Measurements from ENCODE around the gene CYS1.

DNA sequence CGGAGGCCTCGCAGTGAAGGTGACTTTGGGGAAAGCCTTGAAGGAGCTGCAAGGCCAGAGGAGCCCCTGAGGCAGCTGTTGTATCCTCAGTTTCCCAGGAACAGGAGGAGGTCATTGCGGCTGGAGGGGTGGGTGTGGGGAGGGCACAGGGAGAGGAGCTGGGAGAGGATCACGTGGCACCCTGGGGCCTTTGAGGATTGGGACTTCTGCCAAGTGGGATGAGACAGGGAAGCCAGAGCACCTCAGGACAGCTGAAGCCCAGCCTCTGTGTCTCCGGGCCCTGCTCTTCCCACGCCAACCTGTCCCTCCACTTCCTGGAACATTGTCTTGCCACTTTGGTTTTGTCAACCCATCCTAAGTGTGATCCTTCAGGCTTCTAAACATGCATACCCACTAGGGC lies 23.0 kb upstream of the CYS1 start:
- TF ChIP-seq EP300 (IDR thresholded peaks at IDR 0.05): no peak
- no peak for TF ChIP-seq POLR2A (IDR thresholded peaks at IDR 0.05)
- TF ChIP-seq POLR2AphosphoS5 (IDR thresholded peaks at IDR 0.05): no peak
- TF ChIP-seq, protein P1, sequence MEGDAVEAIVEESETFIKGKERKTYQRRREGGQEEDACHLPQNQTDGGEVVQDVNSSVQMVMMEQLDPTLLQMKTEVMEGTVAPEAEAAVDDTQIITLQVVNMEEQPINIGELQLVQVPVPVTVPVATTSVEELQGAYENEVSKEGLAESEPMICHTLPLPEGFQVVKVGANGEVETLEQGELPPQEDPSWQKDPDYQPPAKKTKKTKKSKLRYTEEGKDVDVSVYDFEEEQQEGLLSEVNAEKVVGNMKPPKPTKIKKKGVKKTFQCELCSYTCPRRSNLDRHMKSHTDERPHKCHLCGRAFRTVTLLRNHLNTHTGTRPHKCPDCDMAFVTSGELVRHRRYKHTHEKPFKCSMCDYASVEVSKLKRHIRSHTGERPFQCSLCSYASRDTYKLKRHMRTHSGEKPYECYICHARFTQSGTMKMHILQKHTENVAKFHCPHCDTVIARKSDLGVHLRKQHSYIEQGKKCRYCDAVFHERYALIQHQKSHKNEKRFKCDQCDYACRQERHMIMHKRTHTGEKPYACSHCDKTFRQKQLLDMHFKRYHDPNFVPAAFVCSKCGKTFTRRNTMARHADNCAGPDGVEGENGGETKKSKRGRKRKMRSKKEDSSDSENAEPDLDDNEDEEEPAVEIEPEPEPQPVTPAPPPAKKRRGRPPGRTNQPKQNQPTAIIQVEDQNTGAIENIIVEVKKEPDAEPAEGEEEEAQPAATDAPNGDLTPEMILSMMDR (IDR thresholded peaks at IDR 0.05): no peak

Data from suprapubic skin (tissue), 4 donors.